Tibial nerve (tissue), 4 donors: ENCODE data around the gene BCAN. TPM values are rescaled to one million over a fixed set of nuclear protein-coding genes. Genes with fewer than 3 reads are reported as not detected.

Experiments used
- DNase-seq, 2 donors: peaks; one replicate each; pipeline ENCODE4 v3.0.0-alpha.2; 2019; ENCODE audit warnings: low spot score in 2 of 2
- H3K27ac ChIP-seq, 4 donors: fragments of 200-600 bp; sonication (generic) in 3 of 4; one replicate each; pipeline ENCODE4 v1.5.1; 2017 to 2019; ENCODE audit warnings: mild to moderate bottlenecking in 1 of 4
- H3K27me3 ChIP-seq, 2 donors: fragments of 200-600 bp; sonication (generic) in 1 of 2; one replicate each; pipeline versions ENCODE4 v1.5.1 to v1.6.0; 2017 to 2019
- H3K36me3 ChIP-seq, 3 donors: fragments of 200-600 bp; sonication (generic); one replicate each; pipeline ENCODE4 v1.5.1; 2018 to 2019
- H3K4me1 ChIP-seq, 4 donors: fragments of 200-600 bp; sonication (generic) in 3 of 4; one replicate each; pipeline ENCODE4 v1.5.1; 2017 to 2019
- H3K4me3 ChIP-seq, 4 donors: fragments of 200-600 bp; sonication (generic) in 3 of 4; one replicate each; pipeline ENCODE4 v1.5.1; 2017 to 2019; ENCODE audit warnings: mild to moderate bottlenecking in 1 of 4, moderate library complexity in 1 of 4
- H3K9me3 ChIP-seq, 4 donors: fragments of 200-600 bp; sonication (generic) in 3 of 4; one replicate each; pipeline ENCODE4 v1.5.1; 2017 to 2019
- EP300 ChIP-seq, 2 donors: sonication (generic); formaldehyde crosslinking; IDR thresholded peaks; one replicate each; pipeline ENCODE4 v1.6.1; 2017; ENCODE audit warnings: antibody characterized with exemption in 2 of 2, mild to moderate bottlenecking in 1 of 2
- POLR2A ChIP-seq, 2 donors: fragments of 450-650 bp; IDR thresholded peaks; one replicate each; pipeline ENCODE4 v1.6.1; 2017; ENCODE audit warnings: antibody characterized with exemption in 2 of 2, mild to moderate bottlenecking in 2 of 2, moderate library complexity in 2 of 2
- WGBS, 2 donors: methylation state at CpG; one replicate each; pipeline ENCODE4 v1.1.5; 2018; 5-methylcytosine and 5-hydroxymethylcytosine counted together
- total RNA-seq, 4 donors: library from RNA; depleted of rRNA; stranded (reverse); fragments of >200 nt; gene quantifications; one replicate each; pipeline ENCODE4 v1.1.0, GENCODE V29; 2016
- TF ChIP-seq, protein P1 (sequence below), 5 experiments: fragments of 200-600 bp in 3 of 5; fragments of 450-650 bp in 2 of 5; sonication (generic) in 3 of 5; IDR thresholded peaks; one replicate each; pipeline ENCODE4 v1.5.1; 2016 to 2019; ENCODE audit warnings: antibody characterized with exemption in 5 of 5, mild to moderate bottlenecking in 3 of 5, moderate library complexity in 2 of 5

The BCAN gene
- total RNA-seq, 4 donors from 2014 or later, result not detected

DNA sequence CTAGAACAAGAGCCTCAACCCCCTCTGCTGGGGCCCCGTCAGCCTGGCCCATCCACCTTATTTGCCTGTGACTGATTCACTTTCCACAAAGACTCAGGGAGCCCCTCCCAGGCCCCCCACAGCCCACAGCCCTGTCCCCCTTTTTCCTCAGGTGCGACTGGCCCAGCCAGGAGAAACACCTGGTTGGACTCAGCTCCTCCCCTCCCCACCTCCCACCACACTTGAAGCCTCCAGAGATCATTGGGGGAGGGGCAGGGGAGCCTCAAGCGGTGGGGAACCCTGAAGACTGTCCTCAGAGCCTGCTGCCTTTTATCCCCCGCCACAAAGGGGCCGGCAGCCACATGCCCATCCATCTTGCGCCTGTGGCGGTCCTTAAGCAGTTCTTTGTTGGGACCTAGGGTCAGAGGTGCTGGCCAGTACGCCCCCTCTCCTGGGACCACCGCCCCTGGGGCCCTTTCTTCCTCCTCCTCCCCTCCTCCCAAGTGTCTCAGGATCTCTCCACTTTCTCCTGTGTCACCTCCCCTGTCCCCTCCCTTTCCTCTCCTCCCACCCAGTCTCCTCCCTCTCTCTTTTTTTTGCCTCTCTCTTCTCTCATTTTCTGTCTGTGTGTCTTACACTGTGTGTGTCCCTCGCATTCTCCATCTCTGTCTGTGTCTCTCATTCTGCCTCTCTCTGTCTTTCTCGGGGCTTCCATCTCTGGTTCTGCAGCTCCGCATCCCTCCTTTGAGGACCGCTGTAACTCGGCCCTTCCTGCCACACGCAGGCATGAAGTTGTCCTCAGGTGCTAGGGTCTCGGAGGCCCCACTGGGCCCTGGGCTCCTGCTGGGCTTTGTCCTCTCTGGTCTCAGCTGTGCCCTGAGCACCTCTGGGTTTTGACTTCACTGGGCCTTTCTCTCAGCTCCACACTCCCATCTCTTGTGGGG, 51.3 kb downstream of the BCAN start:
- TF ChIP-seq EP300 (IDR thresholded peaks at IDR 0.05) (no peak), POLR2A (IDR thresholded peaks at IDR 0.05) (no peak)
- TF ChIP-seq, protein P1, sequence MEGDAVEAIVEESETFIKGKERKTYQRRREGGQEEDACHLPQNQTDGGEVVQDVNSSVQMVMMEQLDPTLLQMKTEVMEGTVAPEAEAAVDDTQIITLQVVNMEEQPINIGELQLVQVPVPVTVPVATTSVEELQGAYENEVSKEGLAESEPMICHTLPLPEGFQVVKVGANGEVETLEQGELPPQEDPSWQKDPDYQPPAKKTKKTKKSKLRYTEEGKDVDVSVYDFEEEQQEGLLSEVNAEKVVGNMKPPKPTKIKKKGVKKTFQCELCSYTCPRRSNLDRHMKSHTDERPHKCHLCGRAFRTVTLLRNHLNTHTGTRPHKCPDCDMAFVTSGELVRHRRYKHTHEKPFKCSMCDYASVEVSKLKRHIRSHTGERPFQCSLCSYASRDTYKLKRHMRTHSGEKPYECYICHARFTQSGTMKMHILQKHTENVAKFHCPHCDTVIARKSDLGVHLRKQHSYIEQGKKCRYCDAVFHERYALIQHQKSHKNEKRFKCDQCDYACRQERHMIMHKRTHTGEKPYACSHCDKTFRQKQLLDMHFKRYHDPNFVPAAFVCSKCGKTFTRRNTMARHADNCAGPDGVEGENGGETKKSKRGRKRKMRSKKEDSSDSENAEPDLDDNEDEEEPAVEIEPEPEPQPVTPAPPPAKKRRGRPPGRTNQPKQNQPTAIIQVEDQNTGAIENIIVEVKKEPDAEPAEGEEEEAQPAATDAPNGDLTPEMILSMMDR (IDR thresholded peaks at IDR 0.05), result no peak
- Histone ChIP-seq H3K4me3 (no peak overlapping the region), H3K27ac (no peak overlapping the region), H3K9me3 (no peaks in the 10 kb centered on the region), H3K4me1 (peaks cover 0 to 41% (median 18%) of the 10 kb centered on the region in 4 donors), H3K27me3 (peaks cover 0 to 53% of the 10 kb centered on the region in 2 donors), H3K36me3 (no peaks in the 10 kb centered on the region)
- WGBS, 2 donors, result 50 to 57% methylated on average over 15 to 16 of the region's 16 CpGs
- DNase-seq, result no peak

DNA sequence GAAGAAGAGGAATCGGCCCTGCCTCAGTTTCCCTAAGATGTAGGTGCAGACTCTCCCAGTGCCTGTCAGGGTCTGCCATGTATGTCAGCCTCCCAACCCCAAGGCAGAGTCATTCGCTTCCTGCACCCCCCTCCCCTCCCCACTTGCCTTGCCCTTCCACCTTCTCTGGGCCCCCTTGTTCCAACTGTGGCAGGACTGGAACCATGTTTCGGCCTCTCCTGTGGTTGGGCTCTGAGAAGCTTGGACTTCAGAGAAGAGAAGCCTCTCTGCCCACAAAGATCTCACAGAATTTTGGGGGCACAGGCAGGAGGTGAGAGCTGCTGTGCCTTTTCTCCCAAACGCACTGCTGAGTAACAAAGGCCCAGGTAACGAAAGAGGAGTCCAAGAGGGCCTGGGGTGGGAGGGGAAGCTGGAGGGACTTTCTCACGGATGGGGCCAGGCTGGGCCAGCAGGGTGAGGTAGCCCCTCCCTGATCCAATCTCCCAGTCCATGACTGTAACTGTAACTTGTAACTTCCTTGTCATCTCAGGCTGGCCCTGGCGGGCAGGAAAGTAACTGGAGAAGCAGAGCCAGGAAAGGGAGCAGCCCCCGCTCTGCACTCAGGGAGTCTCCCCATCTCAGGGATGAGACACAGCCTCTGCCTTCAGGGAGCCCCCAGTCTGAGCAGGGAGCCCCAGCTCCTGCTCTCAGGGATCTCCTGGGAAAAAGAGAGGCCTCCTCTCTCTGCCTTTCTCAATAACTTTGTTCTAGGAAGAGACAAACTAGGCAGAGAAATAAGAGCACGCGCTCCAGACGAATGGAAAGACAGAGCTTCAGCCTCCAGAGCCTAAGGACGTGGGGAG, 52.2 kb downstream of the BCAN start:
- Histone ChIP-seq H3K27ac (no peak overlapping the region), H3K4me1 (peaks cover 0 to 40% (median 18%) of the 10 kb centered on the region in 4 donors), H3K36me3 (peaks cover 0 to 5% (median 0%) of the 10 kb centered on the region in 3 donors), H3K4me3 (no peak overlapping the region), H3K9me3 (no peaks in the 10 kb centered on the region), H3K27me3 (peaks cover 0 to 53% of the 10 kb centered on the region in 2 donors)
- no peak for DNase-seq
- 75 to 80% methylated on average over 12 of the region's 12 CpGs for WGBS, 2 donors
- TF ChIP-seq EP300 (IDR thresholded peaks at IDR 0.05) (no peak), POLR2A (IDR thresholded peaks at IDR 0.05) (no peak)
- TF ChIP-seq, protein P1 (IDR thresholded peaks at IDR 0.05), result no peak

DNA sequence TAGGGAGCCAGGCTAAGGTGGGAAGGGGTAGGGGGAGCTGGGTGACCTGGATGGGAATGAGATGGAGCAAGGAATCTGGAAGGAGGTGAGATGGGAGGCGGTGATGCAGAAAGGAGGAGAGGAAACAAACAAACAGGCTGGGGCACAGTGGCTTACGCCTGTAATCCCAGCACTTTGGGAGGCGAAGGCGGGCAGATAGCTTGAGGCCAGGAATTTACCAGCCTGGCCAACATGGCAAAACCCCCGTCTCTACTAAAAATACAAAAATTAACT, 52.7 kb downstream of the BCAN start:
- 88 to 90% methylated on average over 5 of the region's 5 CpGs for WGBS, 2 donors
- TF ChIP-seq EP300 (IDR thresholded peaks at IDR 0.05), result no peak
- TF ChIP-seq, protein P1 (IDR thresholded peaks at IDR 0.05), result no peak
- TF ChIP-seq POLR2A (IDR thresholded peaks at IDR 0.05), result no peak
- H3K4me1 ChIP-seq, result peaks cover 0 to 35% (median 15%) of the 10 kb centered on the region in 4 donors
- no peaks in the 10 kb centered on the region for H3K9me3 ChIP-seq
- peaks cover 0 to 53% of the 10 kb centered on the region in 2 donors for H3K27me3 ChIP-seq
- H3K36me3 ChIP-seq, result peaks cover 0 to 8% (median 0%) of the 10 kb centered on the region in 3 donors
- no peak overlapping the region for H3K4me3 ChIP-seq
- no peak overlapping the region for H3K27ac ChIP-seq
- DNase-seq, result no peak

DNA sequence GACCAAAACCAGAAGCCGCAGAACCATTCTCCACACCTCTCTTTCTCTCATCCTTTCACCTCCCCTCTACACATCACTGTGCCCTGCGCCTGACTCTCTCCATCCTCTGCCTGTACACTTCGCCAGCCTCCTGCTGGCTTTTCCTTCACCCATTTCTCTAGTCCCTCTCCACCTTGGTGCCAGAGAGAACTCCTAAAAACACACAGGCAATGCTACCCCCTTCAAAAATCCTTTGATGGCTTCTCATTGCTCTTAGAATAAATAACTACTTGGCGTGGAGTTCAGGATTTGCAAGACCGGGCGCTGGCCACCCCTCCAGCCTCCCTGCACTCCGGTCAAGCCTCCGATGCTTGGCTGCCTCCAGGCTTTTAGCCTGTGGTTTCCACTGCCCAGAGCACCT, 54.8 kb downstream of the BCAN start:
- no peak overlapping the region for H3K4me3 ChIP-seq
- H3K36me3 ChIP-seq, result peaks cover 0 to 21% (median 0%) of the 10 kb centered on the region in 3 donors
- H3K4me1 ChIP-seq, result peaks cover 0 to 15% (median 9%) of the 10 kb centered on the region in 4 donors
- H3K9me3 ChIP-seq, result no peaks in the 10 kb centered on the region
- no peak for DNase-seq
- TF ChIP-seq EP300 (IDR thresholded peaks at IDR 0.05), result no peak
- no peak for TF ChIP-seq POLR2A (IDR thresholded peaks at IDR 0.05)
- TF ChIP-seq, protein P1 (IDR thresholded peaks at IDR 0.05), result no peak
- H3K27ac ChIP-seq, result no peak overlapping the region
- 83% methylated on average over 8 of the region's 8 CpGs for WGBS, 2 donors
- peaks cover 0 to 33% of the 10 kb centered on the region in 2 donors for H3K27me3 ChIP-seq
